Right lobe of liver (tissue), 6 donors: ENCODE measurements around the gene ENPP7. TPM values are rescaled to one million over a fixed set of nuclear protein-coding genes. Genes with fewer than 3 reads are reported as not detected.
A peak's percentile ranks its signal among the peaks of the same experiment; 100 is the strongest.

Experiments used
- ATAC-seq, 4 donors: fragments of 200-7000 bp; cut with Tn5 transposase; one replicate each; pipeline ENCODE4 v1.9.1; 2020; ENCODE audit warnings: mild to moderate bottlenecking in 4 of 4, moderate library complexity in 4 of 4
- DNase-seq, 3 donors: peaks; one replicate each; pipeline ENCODE4 v3.0.0-alpha.2; 2020
- H3K27ac ChIP-seq, 3 donors: fragments of 200-600 bp; one replicate each; pipeline ENCODE4 v1.8.0; 2022
- H3K27me3 ChIP-seq, 2 donors: fragments of 200-600 bp; one replicate each; pipeline ENCODE4 v1.8.0; 2022
- H3K36me3 ChIP-seq, 4 donors: fragments of 200-600 bp; sonication (generic) in 1 of 4; one replicate each; pipeline versions ENCODE4 v1.5.1 to v1.8.0; 2017 to 2022; ENCODE audit warnings: control low read depth in 1 of 4
- H3K4me1 ChIP-seq, 4 donors: fragments of 200-600 bp; sonication (generic) in 1 of 4; one replicate each; pipeline versions ENCODE4 v1.5.1 to v1.8.0; 2017 to 2022; ENCODE audit warnings: control low read depth in 1 of 4
- H3K4me3 ChIP-seq, 3 donors: fragments of 200-600 bp; one replicate each; pipeline ENCODE4 v1.8.0; 2022
- H3K9me3 ChIP-seq, 4 donors: fragments of 200-600 bp; sonication (generic) in 1 of 4; one replicate each; pipeline versions ENCODE4 v1.5.1 to v1.8.0; 2017 to 2022; ENCODE audit warnings: control low read depth in 1 of 4
- POLR2A ChIP-seq: fragments of 450-650 bp; IDR thresholded peaks from one replicate; pipeline ENCODE4 v1.6.1; 2017; ENCODE audit warnings: antibody characterized with exemption, mild to moderate bottlenecking
- WGBS: methylation state at CpG from one replicate; pipeline ENCODE4 v1.1.6; 2018; ENCODE audit warnings: low coverage, low lambda C conversion rate; ENCODE audit not compliant: insufficient coverage; ENCODE audit errors: missing lambda C conversion rate; 5-methylcytosine and 5-hydroxymethylcytosine counted together
- intact Hi-C, 2 donors: fragments of 100-400 bp; cut with DNase I; formaldehyde crosslinking; loops; one replicate each; pipeline versions ENCODE4 v1.11.2 to v1.14.1; 2022
- total RNA-seq, 6 experiments: library from RNA; depleted of rRNA in 2 of 6; stranded (reverse); fragments of >200 nt in 2 of 6; fragmentation: NEBNext Ultra II Directional in 3 of 6; extraction: Animal tissue kit (Norgen Biotek cat#: 25700) in 3 of 6; gene quantifications; one replicate each; pipeline versions ENCODE4 v1.1.0 to v1.2.4, GENCODE V29; 2016 to 2023
- TF ChIP-seq, protein P1 (sequence below), 4 donors: fragments of 200-600 bp in 3 of 4; fragments of 450-650 bp in 1 of 4; IDR thresholded peaks; one replicate each; pipeline versions ENCODE4 v1.5.1 to v1.8.0; 2016 to 2022; ENCODE audit warnings: antibody characterized with exemption in 4 of 4, mild to moderate bottlenecking in 2 of 4
- donor health status: DM: no; HTN: yes; CAD: no.
- donor health status: DM: no; HTN: no; CAD: no.
- donor health status: DM: no; HTN: no; CAD: no.
- donor health status: DM: no; HTN: yes; CAD: no.
- donor health status: DM: no; HTN: yes; CAD: no.

The ENPP7 gene
- total RNA-seq, 6 experiments from 2014 or later, result 3.4 to 43.2 (median 17.8) TPM

GRCh38 chr17:79742951-79743476, 12.3 kb downstream of the ENPP7 start:
- Histone ChIP-seq H3K4me3 (no peak overlapping the region), H3K36me3 (no peaks in the 10 kb centered on the region), H3K27ac (no peak overlapping the region), H3K4me1 (peaks cover 0 to 22% (median 4%) of the 10 kb centered on the region in 4 donors), H3K27me3 (peaks cover 0 to 16% of the 10 kb centered on the region in 2 donors), H3K9me3 (no peaks in the 10 kb centered on the region)
- TF ChIP-seq, protein P1, sequence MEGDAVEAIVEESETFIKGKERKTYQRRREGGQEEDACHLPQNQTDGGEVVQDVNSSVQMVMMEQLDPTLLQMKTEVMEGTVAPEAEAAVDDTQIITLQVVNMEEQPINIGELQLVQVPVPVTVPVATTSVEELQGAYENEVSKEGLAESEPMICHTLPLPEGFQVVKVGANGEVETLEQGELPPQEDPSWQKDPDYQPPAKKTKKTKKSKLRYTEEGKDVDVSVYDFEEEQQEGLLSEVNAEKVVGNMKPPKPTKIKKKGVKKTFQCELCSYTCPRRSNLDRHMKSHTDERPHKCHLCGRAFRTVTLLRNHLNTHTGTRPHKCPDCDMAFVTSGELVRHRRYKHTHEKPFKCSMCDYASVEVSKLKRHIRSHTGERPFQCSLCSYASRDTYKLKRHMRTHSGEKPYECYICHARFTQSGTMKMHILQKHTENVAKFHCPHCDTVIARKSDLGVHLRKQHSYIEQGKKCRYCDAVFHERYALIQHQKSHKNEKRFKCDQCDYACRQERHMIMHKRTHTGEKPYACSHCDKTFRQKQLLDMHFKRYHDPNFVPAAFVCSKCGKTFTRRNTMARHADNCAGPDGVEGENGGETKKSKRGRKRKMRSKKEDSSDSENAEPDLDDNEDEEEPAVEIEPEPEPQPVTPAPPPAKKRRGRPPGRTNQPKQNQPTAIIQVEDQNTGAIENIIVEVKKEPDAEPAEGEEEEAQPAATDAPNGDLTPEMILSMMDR (IDR thresholded peaks at IDR 0.05), result no peak
- no peak for ATAC-seq
- whole genome bisulfite sequencing, result 69% methylated on average over 4 of the region's 7 CpGs
- intact Hi-C loops, result no loop called here
- no peak for DNase-seq

DNA sequence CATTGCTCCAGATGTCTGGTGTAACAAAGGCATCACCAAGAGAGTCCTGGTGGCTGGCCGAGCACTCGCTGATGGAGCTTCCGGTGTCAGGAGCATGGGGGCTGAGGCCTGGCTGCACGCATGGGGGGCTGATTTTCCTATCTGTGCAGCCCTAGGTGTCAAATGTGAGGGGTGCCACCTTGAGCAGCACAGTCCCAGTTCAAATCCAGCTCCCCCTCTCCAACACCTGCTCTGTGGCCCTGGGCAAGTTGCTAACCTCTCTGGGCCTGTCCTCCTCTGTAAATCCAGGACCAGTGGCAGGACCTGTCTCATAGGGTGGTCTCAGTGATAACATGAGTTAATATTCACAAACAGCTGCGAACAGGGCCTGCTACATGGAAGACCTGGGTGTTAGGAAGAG, 12.9 kb downstream of the ENPP7 start:
- WGBS, result 100% methylated on average over 1 of the region's 5 CpGs
- DNase-seq (no peak), ATAC-seq (no peak)
- Histone ChIP-seq H3K4me1 (peaks cover 0 to 22% (median 4%) of the 10 kb centered on the region in 4 donors), H3K27me3 (peaks cover 0 to 22% of the 10 kb centered on the region in 2 donors), H3K27ac (no peak overlapping the region), H3K36me3 (no peaks in the 10 kb centered on the region), H3K4me3 (no peak overlapping the region), H3K9me3 (no peaks in the 10 kb centered on the region)
- intact Hi-C loops, result no loop called here
- TF ChIP-seq, protein P1 (IDR thresholded peaks at IDR 0.05), result no peak
- no peak for TF ChIP-seq POLR2A

- DNase-seq (no peak), ATAC-seq (peak in 3 of 4 donors; percentile 31 to 43 (median 34))
- H3K4me1 ChIP-seq, result peaks cover 0 to 22% (median 4%) of the 10 kb centered on the region in 4 donors
- WGBS, result 29% methylated on average over 4 of the region's 6 CpGs
- H3K27ac ChIP-seq, result no peak overlapping the region
- no peak for TF ChIP-seq POLR2A
- TF ChIP-seq, protein P1 (IDR thresholded peaks at IDR 0.05), result no peak
- peaks cover 0 to 33% of the 10 kb centered on the region in 2 donors for H3K27me3 ChIP-seq
- peak overlapping the region in 1 of 3 donors; percentile 12 for H3K4me3 ChIP-seq
- intact Hi-C loops, result no loop called here
- no peaks in the 10 kb centered on the region for H3K36me3 ChIP-seq
- H3K9me3 ChIP-seq, result no peaks in the 10 kb centered on the region
These were observed 14.9 kb downstream of the ENPP7 start for GRCh38 chr17:79745641-79746105.

GRCh38 chr17:79746889-79747507, 16.3 kb downstream of the ENPP7 start:
- Histone ChIP-seq H3K27me3 (peaks cover 0 to 43% of the 10 kb centered on the region in 2 donors), H3K27ac (no peak overlapping the region), H3K9me3 (no peaks in the 10 kb centered on the region), H3K4me3 (no peak overlapping the region), H3K4me1 (peaks cover 0 to 17% (median 4%) of the 10 kb centered on the region in 4 donors), H3K36me3 (no peaks in the 10 kb centered on the region)
- intact Hi-C loops, result no loop called here
- TF ChIP-seq, protein P1 (IDR thresholded peaks at IDR 0.05), result no peak
- TF ChIP-seq POLR2A, result no peak
- DNase-seq (no peak), ATAC-seq (no peak)
- 23% methylated on average over 15 of the region's 22 CpGs for WGBS
